HEK293T (cell line): ENCODE measurements around the gene TLE3.

Experiments
- ARNT ChIP-seq: fragments of 450-650 bp; IDR thresholded peaks from 2 replicates; pipeline ENCODE4 v1.6.1; 2017; ENCODE audit warnings: mild to moderate bottlenecking
- BHLHE40 ChIP-seq: fragments of 450-650 bp; IDR thresholded peaks from 2 replicates; pipeline ENCODE4 v1.6.1; 2016; ENCODE audit warnings: mild to moderate bottlenecking, moderate library complexity, borderline replicate concordance
- ELF4 ChIP-seq: fragments of 450-650 bp; IDR thresholded peaks from 2 replicates; pipeline ENCODE4 v1.6.1; 2017; ENCODE audit warnings: antibody characterized with exemption
- FOXA1 ChIP-seq: fragments of 450-650 bp; IDR thresholded peaks from 2 replicates; pipeline ENCODE4 v1.6.1; 2016; ENCODE audit warnings: mild to moderate bottlenecking
- FOXM1 ChIP-seq: fragments of 450-650 bp; IDR thresholded peaks from 2 replicates; pipeline ENCODE4 v1.6.1; 2017; ENCODE audit warnings: mild to moderate bottlenecking, borderline replicate concordance
- HDGF ChIP-seq: fragments of 450-650 bp; IDR thresholded peaks from 2 replicates; pipeline ENCODE4 v1.6.1; 2017; ENCODE audit warnings: antibody characterized with exemption, borderline replicate concordance
- NFRKB ChIP-seq: fragments of 450-650 bp; IDR thresholded peaks from 2 replicates; pipeline ENCODE4 v1.6.1; 2016; ENCODE audit warnings: mild to moderate bottlenecking, moderate library complexity
- PKNOX1 ChIP-seq: fragments of 450-650 bp; IDR thresholded peaks from 2 replicates; pipeline ENCODE4 v1.6.1; 2016
- SP1 ChIP-seq: fragments of 450-650 bp; IDR thresholded peaks from 2 replicates; pipeline ENCODE4 v1.6.1; 2017
- SUZ12 ChIP-seq: fragments of 450-650 bp; IDR thresholded peaks from 2 replicates; pipeline ENCODE4 v1.6.1; 2016; ENCODE audit warnings: mild to moderate bottlenecking
- TARDBP ChIP-seq: fragments of 450-650 bp; IDR thresholded peaks from 2 replicates; pipeline ENCODE4 v1.6.1; 2016
- ZNF384 ChIP-seq: fragments of 450-650 bp; IDR thresholded peaks from 2 replicates; pipeline ENCODE4 v1.6.1; 2016

GRCh38 chr15:70053001-70053715 lies 44.6 kb downstream of the TLE3 start:
- no peak for TF ChIP-seq PKNOX1
- no peak for TF ChIP-seq FOXM1
- TF ChIP-seq ZNF384 = no peak
- no peak for TF ChIP-seq TARDBP
- TF ChIP-seq ARNT = no peak
- no peak for TF ChIP-seq SUZ12
- TF ChIP-seq BHLHE40 = no peak
- TF ChIP-seq SP1 = no peak
- TF ChIP-seq ELF4 = no peak
- TF ChIP-seq FOXA1 = no peak
- no peak for TF ChIP-seq HDGF
- no peak for TF ChIP-seq NFRKB
